B cell (primary cell): ENCODE results near the gene MYRIP. TPM values are rescaled to one million over a fixed set of nuclear protein-coding genes. Genes with fewer than 3 reads are reported as not detected.

Source experiments
- ATAC-seq: fragments of 200-7000 bp; cut with Tn5 transposase; one replicate; pipeline ENCODE4 v1.10.0; 2021; ENCODE audit warnings: low read depth, mild to moderate bottlenecking, moderate number of reproducible peaks, moderate library complexity
- CTCF ChIA-PET: fragments of 350-600 bp; sonication (Branson Sonifier 250); formaldehyde crosslinking; loops from one replicate; lab custom pipeline; 2021; ENCODE audit warnings: antibody characterized with exemption, inconsistent platforms; lab: Charles Lee
- POLR2A ChIA-PET: fragments of 350-600 bp; sonication (Branson Sonifier 250); formaldehyde crosslinking; loops from one replicate; lab custom pipeline; 2021; ENCODE audit warnings: antibody characterized with exemption; lab: Charles Lee
- DNase-seq: peaks from one replicate; pipeline ENCODE4 v3.0.0; 2013
- H2AFZ ChIP-seq: 2 replicates; pipeline ENCODE4 v1.6.1; 2012; ENCODE audit warnings: mild to moderate bottlenecking, low read depth, low read length; ENCODE audit not compliant: insufficient read depth, poor library complexity, severe bottlenecking
- H3K27ac ChIP-seq, 2 donors: 1 replicate in 1 of 2; 2 replicates in 1 of 2; pipeline ENCODE4 v1.5.1; 2012 to 2013; ENCODE audit warnings: low read length in 2 of 2, mild to moderate bottlenecking in 2 of 2, moderate library complexity in 1 of 2
- H3K27me3 ChIP-seq, 4 experiments: fragments of 200-600 bp in 1 of 4; sonication (generic) in 1 of 4; replicated peaks in 1 of 4; 1 replicate in 2 of 4; 2 replicates in 2 of 4; pipeline versions ENCODE4 v1.6.1 to v1.7.0; 2013 to 2016; ENCODE audit warnings: low read length in 3 of 4, mild to moderate bottlenecking in 2 of 4, mixed read lengths in 1 of 4, moderate library complexity in 1 of 4; ENCODE audit not compliant: insufficient read depth in 4 of 4, control insufficient read depth in 3 of 4; ENCODE audit errors: control extremely low read depth in 1 of 4
- H3K36me3 ChIP-seq, 2 experiments: replicated peaks in 1 of 2; 1 replicate in 1 of 2; 2 replicates in 1 of 2; pipeline versions ENCODE4 v1.6.1 to v1.7.1; 2013; ENCODE audit warnings: low read length in 1 of 2; ENCODE audit not compliant: insufficient read depth in 2 of 2, control insufficient read depth in 1 of 2; ENCODE audit errors: control extremely low read depth in 1 of 2, extremely low read depth in 1 of 2
- H3K4me1 ChIP-seq, 2 donors: fragments of 200-600 bp in 1 of 2; sonication (generic) in 1 of 2; 1 replicate in 1 of 2; 2 replicates in 1 of 2; pipeline versions ENCODE4 v1.5.1 to v1.6.1; 2013 to 2017; ENCODE audit warnings: low read length in 2 of 2; ENCODE audit not compliant: control insufficient read depth in 2 of 2, insufficient read depth in 2 of 2
- H3K4me2 ChIP-seq: replicated peaks from 2 replicates; pipeline ENCODE3; 2012; ENCODE audit warnings: mild to moderate bottlenecking, low read depth, low read length; ENCODE audit not compliant: poor library complexity, severe bottlenecking
- H3K4me3 ChIP-seq, 5 experiments: fragments of 200-600 bp in 1 of 5; sonication (generic) in 1 of 5; 1 replicate in 3 of 5; 2 replicates in 2 of 5; pipeline versions ENCODE4 v1.5.1 to v1.7.0; 2011 to 2016; ENCODE audit warnings: low read length in 4 of 5, mild to moderate bottlenecking in 4 of 5, low read depth in 2 of 5, control low read depth in 1 of 5, moderate library complexity in 1 of 5; ENCODE audit not compliant: insufficient read depth in 1 of 5; ENCODE audit errors: control extremely low read depth in 1 of 5, extremely low read depth in 1 of 5
- H3K79me2 ChIP-seq: fragments of 200-600 bp; sonication (generic); one replicate; pipeline ENCODE4 v1.6.0; 2016; ENCODE audit warnings: low read length; ENCODE audit not compliant: control insufficient read depth, insufficient read depth
- H3K9ac ChIP-seq: fragments of 200-600 bp; sonication (generic); 2 replicates; pipeline ENCODE4 v1.6.1; 2017; ENCODE audit warnings: mild to moderate bottlenecking, low read length, moderate library complexity
- H3K9me3 ChIP-seq, 3 donors: one replicate each; pipeline versions ENCODE4 v1.6.1 to v1.7.1; 2013; ENCODE audit warnings: low read length in 2 of 3; ENCODE audit not compliant: control insufficient read depth in 2 of 3, insufficient read depth in 1 of 3; ENCODE audit errors: control extremely low read depth in 1 of 3
- H4K20me1 ChIP-seq: 2 replicates; pipeline ENCODE4 v1.6.0; 2012; ENCODE audit warnings: mild to moderate bottlenecking, low read length; ENCODE audit not compliant: insufficient read depth, control insufficient read depth, poor library complexity, severe bottlenecking
- H3K27ac Mint-ChIP-seq: one replicate; pipeline ENCODE4 v1.8.0; 2021; ENCODE audit warnings: mixed read lengths
- H3K27me3 Mint-ChIP-seq: one replicate; pipeline ENCODE4 v1.8.0; 2021; ENCODE audit warnings: mixed read lengths
- H3K4me1 Mint-ChIP-seq: one replicate; pipeline ENCODE4 v1.8.0; 2021; ENCODE audit warnings: mixed read lengths
- H3K4me3 Mint-ChIP-seq: one replicate; pipeline ENCODE4 v1.8.0; 2021; ENCODE audit warnings: mixed read lengths
- H3K9me3 Mint-ChIP-seq: one replicate; pipeline ENCODE4 v1.8.0; 2022; ENCODE audit warnings: mixed read lengths; ENCODE audit not compliant: insufficient read depth
- EZH2 ChIP-seq: IDR thresholded peaks from 2 replicates; pipeline ENCODE4 v1.6.1; 2012; ENCODE audit warnings: borderline replicate concordance, low read depth, mild to moderate bottlenecking, moderate library complexity, low read length; ENCODE audit not compliant: insufficient read depth, poor library complexity, severe bottlenecking
- WGBS: methylation state at CpG from one replicate; pipeline ENCODE4 v1.1.5; 2013; ENCODE audit warnings: missing lambda C conversion rate; ENCODE audit not compliant: insufficient coverage; 5-methylcytosine and 5-hydroxymethylcytosine counted together
- intact Hi-C: fragments of 100-400 bp; cut with micrococcal nuclease; formaldehyde crosslinking; loops from one replicate; pipeline ENCODE4 v1.10.0; 2022
- polyA plus RNA-seq: library from polyadenylated mRNA; depleted of rRNA; stranded (reverse); fragments of >200 nt; gene quantifications from 2 replicates; pipeline ENCODE4 v1.2.3, GENCODE V29; 2012
- total RNA-seq, 2 donors: library from RNA; stranded (reverse); fragments of 120-200 nt in 1 of 2; gene quantifications; 1 replicate in 1 of 2; 2 replicates in 1 of 2; pipeline versions ENCODE4 v1.2.3 to v1.2.4, GENCODE V29; 2013 to 2022
- TF ChIP-seq, protein P1 (sequence below): fragments of 200-600 bp; IDR thresholded peaks from one replicate; pipeline ENCODE4 v1.8.0; 2022; ENCODE audit warnings: antibody characterized with exemption, mild to moderate bottlenecking

MYRIP gene
- total and polyA plus RNA-seq, 2 donors (not counting 1 experiment from before 2014, with no cell fraction given): 0.03 to 0.10 TPM

DNA sequence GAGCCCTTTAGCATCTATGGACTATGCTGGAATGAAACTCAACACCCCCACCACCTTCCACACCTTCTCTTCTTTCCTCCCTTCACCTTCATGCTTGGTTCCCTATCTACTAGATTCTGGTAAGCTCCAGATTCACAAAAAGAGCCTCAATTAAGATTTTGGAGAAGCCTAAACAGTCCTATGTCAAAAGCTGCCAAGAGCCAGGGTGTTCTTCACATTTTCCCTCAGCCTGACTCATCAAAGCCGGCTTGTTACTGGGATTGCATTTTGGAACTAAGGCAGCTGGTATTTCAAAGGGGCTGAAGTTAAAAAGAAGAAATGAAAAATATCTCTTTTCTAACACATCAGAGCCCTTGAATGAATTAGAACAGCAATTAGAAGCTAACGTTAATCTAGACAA is 247.7 kb downstream of the MYRIP start:
- no peak for TF ChIP-seq EZH2
- TF ChIP-seq, protein P1, sequence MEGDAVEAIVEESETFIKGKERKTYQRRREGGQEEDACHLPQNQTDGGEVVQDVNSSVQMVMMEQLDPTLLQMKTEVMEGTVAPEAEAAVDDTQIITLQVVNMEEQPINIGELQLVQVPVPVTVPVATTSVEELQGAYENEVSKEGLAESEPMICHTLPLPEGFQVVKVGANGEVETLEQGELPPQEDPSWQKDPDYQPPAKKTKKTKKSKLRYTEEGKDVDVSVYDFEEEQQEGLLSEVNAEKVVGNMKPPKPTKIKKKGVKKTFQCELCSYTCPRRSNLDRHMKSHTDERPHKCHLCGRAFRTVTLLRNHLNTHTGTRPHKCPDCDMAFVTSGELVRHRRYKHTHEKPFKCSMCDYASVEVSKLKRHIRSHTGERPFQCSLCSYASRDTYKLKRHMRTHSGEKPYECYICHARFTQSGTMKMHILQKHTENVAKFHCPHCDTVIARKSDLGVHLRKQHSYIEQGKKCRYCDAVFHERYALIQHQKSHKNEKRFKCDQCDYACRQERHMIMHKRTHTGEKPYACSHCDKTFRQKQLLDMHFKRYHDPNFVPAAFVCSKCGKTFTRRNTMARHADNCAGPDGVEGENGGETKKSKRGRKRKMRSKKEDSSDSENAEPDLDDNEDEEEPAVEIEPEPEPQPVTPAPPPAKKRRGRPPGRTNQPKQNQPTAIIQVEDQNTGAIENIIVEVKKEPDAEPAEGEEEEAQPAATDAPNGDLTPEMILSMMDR: no peak
- no peaks in the 10 kb centered on the region for H3K9me3 ChIP-seq
- H3K27ac ChIP-seq: no peak overlapping the region
- no peaks in the 10 kb centered on the region for H3K27me3 ChIP-seq
- CTCF ChIA-PET: no interaction called here
- Mint-ChIP-seq H3K4me3 (no peak overlapping the region), H3K27ac (no peak overlapping the region), H3K27me3 (peaks cover 9% of the 10 kb centered on the region), H3K9me3 (no peaks in the 10 kb centered on the region), H3K4me1 (no peaks in the 10 kb centered on the region)
- DNase-seq (no peak), ATAC-seq (no peak)
- H4K20me1 ChIP-seq: no peaks in the 10 kb centered on the region
- H3K79me2 ChIP-seq: no peaks in the 10 kb centered on the region
- POLR2A ChIA-PET: no interaction called here
- intact Hi-C loops: no loop called here
- no peak overlapping the region for H3K4me2 ChIP-seq
- no peaks in the 10 kb centered on the region for H3K4me1 ChIP-seq
- H3K4me3 ChIP-seq: no peak overlapping the region
- no CpG with 5 or more reads among the region's 2 CpGs for WGBS
- no peak overlapping the region for H3K9ac ChIP-seq
- H2AFZ ChIP-seq: no peak overlapping the region
- no peaks in the 10 kb centered on the region for H3K36me3 ChIP-seq

DNA sequence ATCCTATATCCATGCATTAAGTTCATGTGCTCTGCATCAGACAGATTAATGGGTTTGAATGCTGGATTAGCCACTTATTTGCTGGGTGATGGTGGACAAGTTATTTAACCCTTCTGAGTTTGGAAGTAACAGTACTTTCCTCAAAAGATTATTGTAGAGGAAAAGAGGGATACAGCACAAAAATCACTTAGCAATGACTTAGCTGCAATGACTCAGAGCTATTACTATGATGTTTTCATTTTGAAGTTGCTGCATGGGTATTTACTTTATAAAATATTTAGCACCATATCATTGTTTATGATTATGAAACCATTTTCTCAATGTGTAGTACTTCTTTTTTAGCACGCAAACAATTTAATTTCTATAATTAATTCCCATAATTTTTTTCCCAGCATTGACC is 248.4 kb downstream of the MYRIP start:
- Mint-ChIP-seq H3K9me3 (no peaks in the 10 kb centered on the region), H3K4me3 (no peak overlapping the region), H3K27me3 (peaks cover 9% of the 10 kb centered on the region), H3K4me1 (no peaks in the 10 kb centered on the region), H3K27ac (no peak overlapping the region)
- WGBS: no CpG with 5 or more reads among the region's 1 CpG
- Histone ChIP-seq H3K79me2 (no peaks in the 10 kb centered on the region), H4K20me1 (no peaks in the 10 kb centered on the region), H3K9ac (no peak overlapping the region), H3K4me1 (no peaks in the 10 kb centered on the region), H3K4me2 (no peak overlapping the region), H3K27me3 (no peaks in the 10 kb centered on the region), H3K9me3 (no peaks in the 10 kb centered on the region), H3K36me3 (no peaks in the 10 kb centered on the region), H3K27ac (no peak overlapping the region), H2AFZ (no peak overlapping the region), H3K4me3 (no peak overlapping the region)
- DNase-seq (no peak), ATAC-seq (no peak)
- intact Hi-C loops: no loop called here
- ChIA-PET CTCF (no interaction called here), POLR2A (no interaction called here)
- TF ChIP-seq EZH2: no peak
- TF ChIP-seq, protein P1: no peak
